OCI-LY1 (cell line): ENCODE measurements around the gene FAM168A.

ENCODE experiments used
- H2AFZ ChIP-seq: fragments of 200-600 bp; sonication (generic), shearing (Covaris generic); 2 replicates; pipeline ENCODE4 v1.6.0; 2014; ENCODE audit warnings: antibody characterized with exemption, mild to moderate bottlenecking, low read length
- H3F3A ChIP-seq: fragments of 200-600 bp; sonication (generic), shearing (Covaris generic); 2 replicates; pipeline ENCODE4 v1.6.0; 2014; ENCODE audit warnings: mild to moderate bottlenecking, antibody characterized with exemption, low read length, moderate library complexity; ENCODE audit not compliant: insufficient read depth
- H3K27ac ChIP-seq: fragments of 200-600 bp; sonication (generic); 2 replicates; pipeline ENCODE4 v1.5.1; 2014; ENCODE audit warnings: low read length, mixed run types, mild to moderate bottlenecking, low read depth; ENCODE audit not compliant: poor library complexity, severe bottlenecking
- H3K27me3 ChIP-seq: fragments of 200-600 bp; sonication (generic); 2 replicates; pipeline ENCODE4 v1.6.0; 2014; ENCODE audit warnings: antibody characterized with exemption, mild to moderate bottlenecking, low read length, moderate library complexity; ENCODE audit not compliant: insufficient read depth
- H3K36me3 ChIP-seq: fragments of 200-600 bp; sonication (generic); 2 replicates; pipeline ENCODE4 v1.6.1; 2014; ENCODE audit warnings: mild to moderate bottlenecking, antibody characterized with exemption, low read length, moderate library complexity, mixed read lengths; ENCODE audit not compliant: insufficient read depth
- H3K4me1 ChIP-seq: fragments of 200-600 bp; sonication (generic); 2 replicates; pipeline ENCODE4 v1.5.1; 2014; ENCODE audit warnings: mild to moderate bottlenecking, low read length, moderate library complexity; ENCODE audit not compliant: insufficient read depth, severe bottlenecking
- H3K4me2 ChIP-seq: fragments of 200-600 bp; sonication (generic), shearing (Covaris generic); 2 replicates; pipeline ENCODE4 v1.6.1; 2014; ENCODE audit warnings: low read length
- H3K4me3 ChIP-seq: fragments of 200-600 bp; sonication (generic); 2 replicates; pipeline ENCODE4 v1.5.1; 2014; ENCODE audit warnings: low read length, low read depth, mild to moderate bottlenecking, mixed read lengths; ENCODE audit not compliant: poor library complexity, severe bottlenecking
- H3K79me2 ChIP-seq: fragments of 200-600 bp; shearing (Covaris generic); 2 replicates; pipeline ENCODE4 v1.6.1; 2016; ENCODE audit warnings: mixed run types, low read length, mixed read lengths; ENCODE audit not compliant: insufficient read depth
- H3K9ac ChIP-seq: fragments of 200-600 bp; sonication (generic), shearing (Covaris generic); 2 replicates; pipeline ENCODE4 v1.6.1; 2014; ENCODE audit warnings: mild to moderate bottlenecking, low read length, mixed read lengths
- H3K9me2 ChIP-seq: fragments of 200-600 bp; sonication (generic), shearing (Covaris generic); 2 replicates; pipeline ENCODE4 v1.6.1; 2014; ENCODE audit warnings: low read depth, mild to moderate bottlenecking, low read length, mixed read lengths
- H3K9me3 ChIP-seq: fragments of 200-600 bp; shearing (Covaris generic); 2 replicates; pipeline ENCODE4 v1.6.1; 2014; ENCODE audit warnings: low read length, mixed read lengths
- H4K20me1 ChIP-seq: fragments of 200-600 bp; sonication (generic), shearing (Covaris generic); 2 replicates; pipeline ENCODE4 v1.6.0; 2016; ENCODE audit warnings: mild to moderate bottlenecking, low read length; ENCODE audit not compliant: insufficient read depth
- EZH2 ChIP-seq: fragments of 200-600 bp; sonication (generic), shearing (Covaris generic); IDR thresholded peaks from 2 replicates; pipeline ENCODE4 v1.8.0; 2017; ENCODE audit warnings: borderline replicate concordance, mixed run types, mild to moderate bottlenecking, antibody characterized with exemption, low read length, moderate library complexity, mixed read lengths
- TF ChIP-seq, protein P1 (sequence below): fragments of 200-600 bp; sonication (generic), shearing (Covaris generic); IDR thresholded peaks from 2 replicates; pipeline ENCODE4 v1.5.1; 2017; ENCODE audit warnings: mild to moderate bottlenecking, antibody characterized with exemption, low read length, moderate library complexity, mixed read lengths

FAM168A gene

DNA sequence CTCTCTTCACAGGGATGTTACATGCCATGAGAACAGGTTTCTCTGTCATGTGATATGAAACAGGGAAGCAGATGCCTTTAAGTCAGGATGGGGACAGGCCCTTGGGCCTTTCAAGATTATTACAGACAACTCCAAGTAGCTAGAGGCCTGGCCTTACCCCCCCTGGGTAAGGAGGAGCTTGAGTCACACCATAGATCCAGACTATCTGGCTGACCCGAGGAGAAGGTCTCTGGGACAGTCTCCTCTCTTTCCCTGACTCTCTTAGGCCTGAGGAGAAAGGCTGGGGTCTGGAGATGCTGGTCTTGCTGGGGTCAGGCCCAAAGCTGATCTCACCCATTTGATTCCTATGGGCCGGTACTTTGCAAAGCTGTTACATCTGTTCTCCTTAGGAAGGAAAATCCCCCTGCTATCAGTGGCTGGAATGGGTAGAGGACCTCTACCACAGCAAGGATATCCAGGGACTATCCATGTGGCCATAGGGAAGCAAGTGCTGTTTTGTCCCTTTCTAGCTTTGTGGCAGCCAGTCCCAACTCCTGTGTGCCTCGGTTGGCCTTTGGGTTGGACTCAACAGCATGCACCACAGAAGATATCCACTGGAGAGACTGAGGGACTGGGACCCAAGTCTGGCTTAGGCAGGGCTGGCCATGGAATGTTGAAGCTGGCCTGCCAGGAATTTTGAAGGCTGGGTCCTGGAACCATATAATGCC lies 196.5 kb downstream of the FAM168A start:
- H2AFZ ChIP-seq: no peak overlapping the region
- no peaks in the 10 kb centered on the region for H3K4me1 ChIP-seq
- no peak overlapping the region for H3K9ac ChIP-seq
- H3K9me3 ChIP-seq: no peaks in the 10 kb centered on the region
- TF ChIP-seq, protein P1, sequence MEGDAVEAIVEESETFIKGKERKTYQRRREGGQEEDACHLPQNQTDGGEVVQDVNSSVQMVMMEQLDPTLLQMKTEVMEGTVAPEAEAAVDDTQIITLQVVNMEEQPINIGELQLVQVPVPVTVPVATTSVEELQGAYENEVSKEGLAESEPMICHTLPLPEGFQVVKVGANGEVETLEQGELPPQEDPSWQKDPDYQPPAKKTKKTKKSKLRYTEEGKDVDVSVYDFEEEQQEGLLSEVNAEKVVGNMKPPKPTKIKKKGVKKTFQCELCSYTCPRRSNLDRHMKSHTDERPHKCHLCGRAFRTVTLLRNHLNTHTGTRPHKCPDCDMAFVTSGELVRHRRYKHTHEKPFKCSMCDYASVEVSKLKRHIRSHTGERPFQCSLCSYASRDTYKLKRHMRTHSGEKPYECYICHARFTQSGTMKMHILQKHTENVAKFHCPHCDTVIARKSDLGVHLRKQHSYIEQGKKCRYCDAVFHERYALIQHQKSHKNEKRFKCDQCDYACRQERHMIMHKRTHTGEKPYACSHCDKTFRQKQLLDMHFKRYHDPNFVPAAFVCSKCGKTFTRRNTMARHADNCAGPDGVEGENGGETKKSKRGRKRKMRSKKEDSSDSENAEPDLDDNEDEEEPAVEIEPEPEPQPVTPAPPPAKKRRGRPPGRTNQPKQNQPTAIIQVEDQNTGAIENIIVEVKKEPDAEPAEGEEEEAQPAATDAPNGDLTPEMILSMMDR: no peak
- TF ChIP-seq EZH2: no peak
- H3F3A ChIP-seq: no peaks in the 10 kb centered on the region
- peaks cover 9% of the 10 kb centered on the region; the same call in 1 of the 2 replicates for H3K36me3 ChIP-seq
- H4K20me1 ChIP-seq: no peaks in the 10 kb centered on the region
- H3K9me2 ChIP-seq: no peaks in the 10 kb centered on the region
- no peak overlapping the region for H3K4me3 ChIP-seq
- H3K27ac ChIP-seq: no peak overlapping the region
- no peak overlapping the region for H3K4me2 ChIP-seq
- no peaks in the 10 kb centered on the region for H3K27me3 ChIP-seq
- H3K79me2 ChIP-seq: no peaks in the 10 kb centered on the region

DNA sequence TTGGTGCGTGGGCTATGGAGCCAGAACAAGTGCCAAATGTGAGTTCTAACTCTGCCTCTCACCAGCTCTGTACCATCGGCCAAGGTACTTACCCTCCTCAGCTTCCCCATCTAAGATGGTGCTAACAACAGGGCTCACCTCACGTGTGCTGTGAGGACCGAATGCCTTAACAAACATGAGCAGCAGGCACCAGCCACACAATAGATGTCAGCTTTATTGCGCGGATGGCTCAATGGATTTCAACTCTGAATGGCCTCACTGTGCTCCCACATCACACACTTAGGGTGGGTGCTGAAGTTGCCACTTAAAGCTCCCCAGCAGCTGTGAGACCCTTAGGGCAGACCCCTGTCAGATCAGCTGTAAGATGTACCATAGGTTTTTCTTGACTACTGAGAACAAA lies 197.6 kb downstream of the FAM168A start:
- Histone ChIP-seq H3K27ac (no peak overlapping the region), H3K27me3 (no peaks in the 10 kb centered on the region), H2AFZ (no peak overlapping the region), H3K79me2 (no peaks in the 10 kb centered on the region), H3K4me3 (no peak overlapping the region), H3K9ac (no peak overlapping the region), H3K36me3 (peaks cover 11% of the 10 kb centered on the region; the same call in 1 of the 2 replicates), H3F3A (no peaks in the 10 kb centered on the region), H3K9me2 (no peaks in the 10 kb centered on the region), H3K9me3 (no peaks in the 10 kb centered on the region), H3K4me1 (no peaks in the 10 kb centered on the region), H4K20me1 (no peaks in the 10 kb centered on the region), H3K4me2 (no peak overlapping the region)
- TF ChIP-seq EZH2: no peak

DNA sequence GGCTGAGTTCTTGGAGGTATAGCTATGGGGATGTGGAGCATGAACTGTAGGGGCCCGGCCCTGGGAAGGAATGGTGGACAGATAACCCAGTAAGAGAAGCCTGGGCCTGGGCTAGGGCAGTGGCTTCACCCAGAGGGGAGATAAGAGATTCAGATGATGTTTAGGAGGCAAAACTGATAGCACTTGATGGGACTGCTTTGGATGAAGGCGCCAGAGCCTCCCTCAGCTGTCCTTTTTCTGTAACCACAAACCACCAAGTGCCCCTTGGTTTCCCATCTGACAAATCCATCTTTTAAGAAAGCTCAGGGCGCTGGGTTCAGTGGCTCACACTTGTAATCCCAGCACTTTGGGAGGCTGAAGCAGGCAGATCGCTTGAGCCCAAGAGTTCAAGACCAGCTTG lies 198.3 kb downstream of the FAM168A start:
- H2AFZ ChIP-seq: no peak overlapping the region
- TF ChIP-seq EZH2: no peak
- TF ChIP-seq, protein P1: no peak

DNA sequence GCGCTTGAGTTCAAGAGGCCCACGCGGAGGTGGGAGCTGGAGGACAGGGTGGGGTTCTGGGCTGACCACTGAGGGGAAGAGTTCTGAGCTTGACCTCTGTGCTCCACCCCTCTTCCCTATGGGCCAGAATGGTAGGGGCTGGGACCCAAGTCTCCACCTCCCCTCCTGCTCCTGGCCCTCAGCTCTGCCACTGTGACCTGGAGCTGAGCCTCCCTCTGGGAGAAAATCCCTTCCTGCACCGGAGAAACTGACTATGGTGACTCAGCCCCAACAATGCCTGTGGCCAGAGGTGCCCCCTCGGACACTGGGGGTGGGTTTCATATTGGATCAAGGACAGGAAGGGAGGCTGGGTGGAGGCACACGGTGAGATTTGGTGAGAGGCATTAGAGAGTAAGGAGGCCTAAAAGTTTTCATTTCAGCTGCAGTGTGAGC lies 198.7 kb downstream of the FAM168A start:
- Histone ChIP-seq H3K27me3 (no peaks in the 10 kb centered on the region), H3K9me3 (no peaks in the 10 kb centered on the region), H3K9ac (no peak overlapping the region), H3F3A (no peaks in the 10 kb centered on the region), H3K27ac (no peak overlapping the region), H3K9me2 (no peaks in the 10 kb centered on the region), H3K4me2 (no peak overlapping the region), H3K36me3 (peaks cover 18% of the 10 kb centered on the region; the same call in 1 of the 2 replicates), H3K79me2 (no peaks in the 10 kb centered on the region), H3K4me1 (no peaks in the 10 kb centered on the region), H3K4me3 (no peak overlapping the region), H4K20me1 (no peaks in the 10 kb centered on the region), H2AFZ (no peak overlapping the region)
- TF ChIP-seq, protein P1: no peak
- TF ChIP-seq EZH2: no peak

More for the DNA sequence above, 198.3 kb downstream of the FAM168A start:
- Histone ChIP-seq H3K4me3 (no peak overlapping the region), H3K27ac (no peak overlapping the region), H4K20me1 (no peaks in the 10 kb centered on the region), H3K79me2 (no peaks in the 10 kb centered on the region), H3K36me3 (peaks cover 13% of the 10 kb centered on the region; the same call in 1 of the 2 replicates), H3K27me3 (no peaks in the 10 kb centered on the region), H3F3A (no peaks in the 10 kb centered on the region), H3K4me1 (no peaks in the 10 kb centered on the region), H3K4me2 (no peak overlapping the region), H3K9ac (no peak overlapping the region), H3K9me2 (no peaks in the 10 kb centered on the region), H3K9me3 (no peaks in the 10 kb centered on the region)
